Astrocyte (in vitro differentiated cells and primary cell): ENCODE results near the gene ERF. TPM values are rescaled to one million over a fixed set of nuclear protein-coding genes. Genes with fewer than 3 reads are reported as not detected.

Experiments
- DNase-seq: peaks from one replicate; pipeline ENCODE4 v3.0.0-alpha.2; 2010; ENCODE audit warnings: low read depth
- FAIRE-seq: peaks from 2 replicates; lab custom pipeline; 2011; peaks lifted over from hg19 to GRCh38; lab: Jason Lieb, UNC
- H2AFZ ChIP-seq: 2 replicates; pipeline ENCODE4 v1.6.0; 2012; ENCODE audit warnings: low read depth, low read length, inconsistent platforms
- H3K27ac ChIP-seq: 2 replicates; pipeline ENCODE4 v1.5.1; 2011; ENCODE audit warnings: low read depth, low read length, inconsistent platforms
- H3K27me3 ChIP-seq: 2 replicates; pipeline ENCODE4 v1.6.0; 2011; ENCODE audit warnings: low read length, inconsistent platforms; ENCODE audit not compliant: insufficient read depth
- H3K36me3 ChIP-seq: 2 replicates; pipeline ENCODE4 v1.5.1; 2011; ENCODE audit warnings: low read length, inconsistent platforms; ENCODE audit not compliant: insufficient read depth
- H3K4me1 ChIP-seq: 2 replicates; pipeline ENCODE4 v1.5.1; 2011; ENCODE audit warnings: low read length, inconsistent platforms; ENCODE audit not compliant: insufficient read depth
- H3K4me2 ChIP-seq: 2 replicates; pipeline ENCODE4 v1.6.0; 2012; ENCODE audit warnings: low read length, inconsistent platforms
- H3K4me3 ChIP-seq: 2 replicates; pipeline ENCODE4 v1.5.1; 2011; ENCODE audit warnings: low read depth, mild to moderate bottlenecking, low read length, inconsistent platforms; ENCODE audit not compliant: insufficient read depth
- H3K79me2 ChIP-seq: 2 replicates; pipeline ENCODE4 v1.6.0; 2012; ENCODE audit warnings: mild to moderate bottlenecking, low read length, inconsistent platforms; ENCODE audit not compliant: insufficient read depth
- H3K9ac ChIP-seq: 2 replicates; pipeline ENCODE4 v1.6.0; 2012; ENCODE audit warnings: mild to moderate bottlenecking, low read length, inconsistent platforms
- H3K9me3 ChIP-seq: 2 replicates; pipeline ENCODE4 v1.5.1; 2012; ENCODE audit warnings: low read depth, mild to moderate bottlenecking, low read length, inconsistent platforms; ENCODE audit not compliant: insufficient read depth
- H4K20me1 ChIP-seq: 2 replicates; pipeline ENCODE4 v1.6.0; 2012; ENCODE audit warnings: low read length, inconsistent platforms; ENCODE audit not compliant: insufficient read depth
- H3K27ac Mint-ChIP-seq: one replicate; pipeline ENCODE4 v1.8.0; 2021; ENCODE audit warnings: mild to moderate bottlenecking, mixed read lengths; ENCODE audit not compliant: unreplicated experiment
- H3K27me3 Mint-ChIP-seq: one replicate; pipeline ENCODE4 v1.8.0; 2021; ENCODE audit warnings: low read depth, mixed read lengths; ENCODE audit not compliant: unreplicated experiment
- H3K36me3 Mint-ChIP-seq: one replicate; pipeline ENCODE4 v1.8.0; 2021; ENCODE audit warnings: low read depth, mixed read lengths; ENCODE audit not compliant: unreplicated experiment
- H3K4me1 Mint-ChIP-seq: one replicate; pipeline ENCODE4 v1.8.0; 2021; ENCODE audit warnings: low read depth, mixed read lengths; ENCODE audit not compliant: unreplicated experiment
- H3K4me3 Mint-ChIP-seq: one replicate; pipeline ENCODE4 v1.8.0; 2021; ENCODE audit warnings: mild to moderate bottlenecking, moderate library complexity, mixed read lengths; ENCODE audit not compliant: unreplicated experiment
- H3K9me3 Mint-ChIP-seq: one replicate; pipeline ENCODE4 v1.8.0; 2021; ENCODE audit warnings: mild to moderate bottlenecking, mixed read lengths; ENCODE audit not compliant: unreplicated experiment
- CTCF ChIP-seq: IDR thresholded peaks from 2 replicates; pipeline ENCODE4 v1.5.1; 2011; ENCODE audit warnings: low read depth, mild to moderate bottlenecking, inconsistent platforms, low read length, moderate library complexity; ENCODE audit not compliant: insufficient read depth
- EZH2 ChIP-seq: IDR thresholded peaks from 2 replicates; pipeline ENCODE4 v1.6.1; 2012; ENCODE audit warnings: mild to moderate bottlenecking, low read length, inconsistent platforms; ENCODE audit not compliant: insufficient read depth
- total RNA-seq: library from RNA; stranded (reverse); gene quantifications from 2 replicates; pipeline ENCODE4 v1.2.1, GENCODE V29; 2021

ERF gene
- total RNA-seq, 1 donor from 2014 or later, result 108 TPM

GRCh38 chr19:42295342-42295741 lies 40.4 kb upstream of the ERF start:
- Mint-ChIP-seq H3K4me3 (no peak overlapping the region), H3K27me3 (no peaks in the 10 kb centered on the region), H3K4me1 (no peaks in the 10 kb centered on the region), H3K36me3 (peaks cover 6% of the 10 kb centered on the region), H3K9me3 (no peaks in the 10 kb centered on the region), H3K27ac (no peak overlapping the region)
- H3K27ac ChIP-seq, result no peak overlapping the region
- H3K79me2 ChIP-seq, result no peaks in the 10 kb centered on the region
- H4K20me1 ChIP-seq, result peaks cover 42% of the 10 kb centered on the region
- H3K36me3 ChIP-seq, result peaks cover 10% of the 10 kb centered on the region
- no peaks in the 10 kb centered on the region for H3K27me3 ChIP-seq
- no peak overlapping the region for H3K4me3 ChIP-seq
- FAIRE-seq (no peak), DNase-seq (no peak)
- no peak overlapping the region for H2AFZ ChIP-seq
- TF ChIP-seq EZH2 (no peak), CTCF (no peak)
- no peak overlapping the region for H3K9ac ChIP-seq
- no peak overlapping the region for H3K4me2 ChIP-seq
- H3K9me3 ChIP-seq, result no peaks in the 10 kb centered on the region
- H3K4me1 ChIP-seq, result no peaks in the 10 kb centered on the region

GRCh38 chr19:42294471-42295137 lies 39.7 kb upstream of the ERF start:
- Mint-ChIP-seq H3K27me3 (no peaks in the 10 kb centered on the region), H3K4me1 (no peaks in the 10 kb centered on the region), H3K4me3 (no peak overlapping the region), H3K27ac (no peak overlapping the region), H3K36me3 (peaks cover 4% of the 10 kb centered on the region), H3K9me3 (no peaks in the 10 kb centered on the region)
- H3K4me1 ChIP-seq, result no peaks in the 10 kb centered on the region
- no peak overlapping the region for H3K4me3 ChIP-seq
- H2AFZ ChIP-seq, result no peak overlapping the region
- no peaks in the 10 kb centered on the region for H3K27me3 ChIP-seq
- no peak for TF ChIP-seq EZH2
- no peak for TF ChIP-seq CTCF
- FAIRE-seq (no peak), DNase-seq (no peak)
- peaks cover 50% of the 10 kb centered on the region for H4K20me1 ChIP-seq
- H3K9me3 ChIP-seq, result no peaks in the 10 kb centered on the region
- peaks cover 4% of the 10 kb centered on the region for H3K79me2 ChIP-seq
- no peak overlapping the region for H3K9ac ChIP-seq
- H3K4me2 ChIP-seq, result no peak overlapping the region
- H3K27ac ChIP-seq, result no peak overlapping the region
- H3K36me3 ChIP-seq, result peaks cover 13% of the 10 kb centered on the region

GRCh38 chr19:42293948-42294347 lies 39.0 kb upstream of the ERF start:
- Histone ChIP-seq H3K27me3 (no peaks in the 10 kb centered on the region), H2AFZ (no peak overlapping the region), H3K4me1 (no peaks in the 10 kb centered on the region), H3K79me2 (peaks cover 6% of the 10 kb centered on the region), H3K4me3 (no peak overlapping the region), H3K36me3 (peaks cover 14% of the 10 kb centered on the region), H4K20me1 (peaks cover 56% of the 10 kb centered on the region), H3K9me3 (no peaks in the 10 kb centered on the region), H3K4me2 (no peak overlapping the region), H3K27ac (no peak overlapping the region), H3K9ac (no peak overlapping the region)
- Mint-ChIP-seq H3K27me3 (no peaks in the 10 kb centered on the region), H3K36me3 (peaks cover 4% of the 10 kb centered on the region), H3K4me3 (no peak overlapping the region), H3K9me3 (no peaks in the 10 kb centered on the region), H3K4me1 (no peaks in the 10 kb centered on the region), H3K27ac (no peak overlapping the region)
- DNase-seq (no peak), FAIRE-seq (no peak)
- TF ChIP-seq CTCF (no peak), EZH2 (no peak)
